Measurements from ENCODE around the gene JAM2. TPM values are rescaled to one million over a fixed set of nuclear protein-coding genes. Genes with fewer than 3 reads are reported as not detected.

JAM2 gene
- total RNA-seq, 5 donors from 2014 or later (not counting 1 experiment from before 2014, with no cell fraction given), result 0.43 to 0.99 TPM; not detected in 3

GRCh38 chr21:25756190-25756932 is 117.3 kb downstream of the JAM2 start:
- Mint-ChIP-seq H3K27me3 (no peaks in the 10 kb centered on the region), H3K9me3 (no peaks in the 10 kb centered on the region), H3K36me3 (peaks cover 76% of the 10 kb centered on the region), H3K4me1 (peaks cover 15 to 22% (median 18%) of the 10 kb centered on the region in 3 donors), H3K27ac (peak overlapping the region in 1 of 2 donors; percentile 49), H3K4me3 (no peak overlapping the region)
- ChIA-PET CTCF (no interaction called here), POLR2A (no interaction called here)
- Histone ChIP-seq H3K27ac (ENCODE audit: low read length) (no peak overlapping the region), H3K27me3 (replicated peaks in 1 of 2; ENCODE audit: control insufficient read depth in 2 of 2, extremely low read depth in 1 of 2, insufficient read depth in 2 of 2, low read length in 1 of 2) (no peaks in the 10 kb centered on the region), H3K36me3 (ENCODE audit: control insufficient read depth in 2 of 2, extremely low read depth in 1 of 2, insufficient read depth in 1 of 2, low read length in 1 of 2) (peaks cover 11 to 71% of the 10 kb centered on the region in 2 donors), H3K9me3 (no peaks in the 10 kb centered on the region), H3K4me1 (ENCODE audit: control insufficient read depth in 1 of 2, extremely low read depth in 1 of 2, insufficient read depth in 2 of 2, low read length in 2 of 2) (peaks cover 0 to 4% of the 10 kb centered on the region in 2 experiments), H3K4me3 (ENCODE audit: control insufficient read depth in 1 of 2, extremely low read depth in 1 of 2, low read length in 1 of 2) (no peak overlapping the region)
- 65% methylated on average over 4 of the region's 6 CpGs for WGBS (ENCODE audit: insufficient coverage)
- ATAC-seq (replicated peaks in 1 of 4) (no peak), DNase-seq (no peak)

GRCh38 chr21:25757531-25757930 is 118.5 kb downstream of the JAM2 start:
- Mint-ChIP-seq H3K27me3 (no peaks in the 10 kb centered on the region), H3K9me3 (no peaks in the 10 kb centered on the region), H3K36me3 (peaks cover 73% of the 10 kb centered on the region), H3K4me1 (peaks cover 15 to 22% (median 18%) of the 10 kb centered on the region in 3 donors), H3K4me3 (no peak overlapping the region), H3K27ac (no peak overlapping the region)
- no peak for ATAC-seq (replicated peaks in 1 of 4)
- Histone ChIP-seq H3K9me3 (no peaks in the 10 kb centered on the region), H3K27me3 (replicated peaks in 1 of 2; ENCODE audit: control insufficient read depth in 2 of 2, extremely low read depth in 1 of 2, insufficient read depth in 2 of 2, low read length in 1 of 2) (no peaks in the 10 kb centered on the region), H3K4me3 (ENCODE audit: control insufficient read depth in 1 of 2, extremely low read depth in 1 of 2, low read length in 1 of 2) (no peak overlapping the region), H3K36me3 (ENCODE audit: control insufficient read depth in 2 of 2, extremely low read depth in 1 of 2, insufficient read depth in 1 of 2, low read length in 1 of 2) (peaks cover 11 to 71% of the 10 kb centered on the region in 2 donors), H3K4me1 (ENCODE audit: control insufficient read depth in 1 of 2, extremely low read depth in 1 of 2, insufficient read depth in 2 of 2, low read length in 2 of 2) (peaks cover 0 to 4% of the 10 kb centered on the region in 2 experiments), H3K27ac (ENCODE audit: low read length) (no peak overlapping the region)
- ChIA-PET CTCF (interaction anchor here in 1 of 2 donors (0.6 kb wide), 1 partner anchor 12 kb away, joined by 4 read pairs; no protein-coding TSS in a partner anchor), POLR2A (interaction anchor here (0.6 to 1.0 kb wide), 3 partner anchors 13 to 69 kb away, joined by 3 to 8 read pairs (median 3); no protein-coding TSS in a partner anchor)
- DNase-seq, result no peak

- H3K27ac Mint-ChIP-seq, result peak overlapping the region in 1 of 2 donors; percentile 22
- POLR2A ChIA-PET, result no interaction called here
- no peak for DNase-seq
- no peak for ATAC-seq (replicated peaks in 1 of 4)
- no CpG with 5 or more reads among the region's 1 CpG for WGBS (ENCODE audit: insufficient coverage)
- no peaks in the 10 kb centered on the region for H3K27me3 ChIP-seq (replicated peaks in 1 of 2; ENCODE audit: control insufficient read depth in 2 of 2, extremely low read depth in 1 of 2, insufficient read depth in 2 of 2, low read length in 1 of 2)
- H3K4me1 ChIP-seq (ENCODE audit: control insufficient read depth in 1 of 2, extremely low read depth in 1 of 2, insufficient read depth in 2 of 2, low read length in 2 of 2), result peaks cover 0 to 4% of the 10 kb centered on the region in 2 experiments
- H3K27ac ChIP-seq (ENCODE audit: low read length), result no peak overlapping the region
- H3K4me3 Mint-ChIP-seq, result no peak overlapping the region
- no peaks in the 10 kb centered on the region for H3K9me3 ChIP-seq
- CTCF ChIA-PET, result no interaction called here
- peaks cover 13 to 22% (median 18%) of the 10 kb centered on the region in 3 donors for H3K4me1 Mint-ChIP-seq
- peaks cover 71% of the 10 kb centered on the region for H3K36me3 Mint-ChIP-seq
- no peaks in the 10 kb centered on the region for H3K27me3 Mint-ChIP-seq
- no peak overlapping the region for H3K4me3 ChIP-seq (ENCODE audit: control insufficient read depth in 1 of 2, extremely low read depth in 1 of 2, low read length in 1 of 2)
- H3K36me3 ChIP-seq (ENCODE audit: control insufficient read depth in 2 of 2, extremely low read depth in 1 of 2, insufficient read depth in 1 of 2, low read length in 1 of 2), result peaks cover 11 to 72% of the 10 kb centered on the region in 2 donors
- no peaks in the 10 kb centered on the region for H3K9me3 Mint-ChIP-seq
These were observed 120.5 kb downstream of the JAM2 start for GRCh38 chr21:25759573-25759972.

GRCh38 chr21:25760061-25760460 is 121.0 kb downstream of the JAM2 start:
- ChIA-PET CTCF (no interaction called here), POLR2A (no interaction called here)
- DNase-seq (no peak), ATAC-seq (replicated peaks in 1 of 4) (no peak)
- no peaks in the 10 kb centered on the region for H3K9me3 ChIP-seq
- H3K36me3 ChIP-seq (ENCODE audit: control insufficient read depth in 2 of 2, extremely low read depth in 1 of 2, insufficient read depth in 1 of 2, low read length in 1 of 2), result peaks cover 11 to 72% of the 10 kb centered on the region in 2 donors
- Mint-ChIP-seq H3K4me3 (no peak overlapping the region), H3K27ac (no peak overlapping the region), H3K9me3 (no peaks in the 10 kb centered on the region), H3K4me1 (peaks cover 13 to 22% (median 18%) of the 10 kb centered on the region in 3 donors), H3K36me3 (peaks cover 73% of the 10 kb centered on the region), H3K27me3 (no peaks in the 10 kb centered on the region)
- no peak overlapping the region for H3K27ac ChIP-seq (ENCODE audit: low read length)
- 92% methylated on average over 2 of the region's 3 CpGs for WGBS (ENCODE audit: insufficient coverage)
- H3K27me3 ChIP-seq (replicated peaks in 1 of 2; ENCODE audit: control insufficient read depth in 2 of 2, extremely low read depth in 1 of 2, insufficient read depth in 2 of 2, low read length in 1 of 2), result no peaks in the 10 kb centered on the region
- peaks cover 0 to 4% of the 10 kb centered on the region in 2 experiments for H3K4me1 ChIP-seq (ENCODE audit: control insufficient read depth in 1 of 2, extremely low read depth in 1 of 2, insufficient read depth in 2 of 2, low read length in 2 of 2)
- no peak overlapping the region for H3K4me3 ChIP-seq (ENCODE audit: control insufficient read depth in 1 of 2, extremely low read depth in 1 of 2, low read length in 1 of 2)

GRCh38 chr21:25760677-25761076 is 121.6 kb downstream of the JAM2 start:
- Histone ChIP-seq H3K27me3 (replicated peaks in 1 of 2; ENCODE audit: control insufficient read depth in 2 of 2, extremely low read depth in 1 of 2, insufficient read depth in 2 of 2, low read length in 1 of 2) (no peaks in the 10 kb centered on the region), H3K4me3 (ENCODE audit: control insufficient read depth in 1 of 2, extremely low read depth in 1 of 2, low read length in 1 of 2) (no peak overlapping the region), H3K9me3 (no peaks in the 10 kb centered on the region), H3K36me3 (ENCODE audit: control insufficient read depth in 2 of 2, extremely low read depth in 1 of 2, insufficient read depth in 1 of 2, low read length in 1 of 2) (peaks cover 11 to 72% of the 10 kb centered on the region in 2 donors), H3K4me1 (ENCODE audit: control insufficient read depth in 1 of 2, extremely low read depth in 1 of 2, insufficient read depth in 2 of 2, low read length in 2 of 2) (peaks cover 0 to 4% of the 10 kb centered on the region in 2 experiments), H3K27ac (ENCODE audit: low read length) (no peak overlapping the region)
- WGBS (ENCODE audit: insufficient coverage), result no CpG with 5 or more reads among the region's 1 CpG
- Mint-ChIP-seq H3K27me3 (no peaks in the 10 kb centered on the region), H3K4me1 (peaks cover 8 to 16% (median 15%) of the 10 kb centered on the region in 3 donors), H3K36me3 (peaks cover 74% of the 10 kb centered on the region), H3K9me3 (no peaks in the 10 kb centered on the region), H3K4me3 (no peak overlapping the region), H3K27ac (no peak overlapping the region)
- no peak for ATAC-seq (replicated peaks in 1 of 4)
- CTCF ChIA-PET, result no interaction called here
- DNase-seq, result no peak
- POLR2A ChIA-PET, result no interaction called here

GRCh38 chr21:25764065-25764464 is 125.0 kb downstream of the JAM2 start:
- ATAC-seq (replicated peaks in 1 of 4), result no peak
- Mint-ChIP-seq H3K4me3 (no peak overlapping the region), H3K27ac (no peak overlapping the region), H3K4me1 (peaks cover 0 to 3% (median 0%) of the 10 kb centered on the region in 3 donors), H3K27me3 (no peaks in the 10 kb centered on the region), H3K36me3 (peaks cover 78% of the 10 kb centered on the region), H3K9me3 (no peaks in the 10 kb centered on the region)
- no CpG with 5 or more reads among the region's 3 CpGs for WGBS (ENCODE audit: insufficient coverage)
- Histone ChIP-seq H3K27ac (ENCODE audit: low read length) (no peak overlapping the region), H3K4me3 (ENCODE audit: control insufficient read depth in 1 of 2, extremely low read depth in 1 of 2, low read length in 1 of 2) (no peak overlapping the region), H3K36me3 (ENCODE audit: control insufficient read depth in 2 of 2, extremely low read depth in 1 of 2, insufficient read depth in 1 of 2, low read length in 1 of 2) (peaks cover 0 to 71% of the 10 kb centered on the region in 2 donors), H3K4me1 (ENCODE audit: control insufficient read depth in 1 of 2, extremely low read depth in 1 of 2, insufficient read depth in 2 of 2, low read length in 2 of 2) (no peaks in the 10 kb centered on the region), H3K9me3 (no peaks in the 10 kb centered on the region), H3K27me3 (replicated peaks in 1 of 2; ENCODE audit: control insufficient read depth in 2 of 2, extremely low read depth in 1 of 2, insufficient read depth in 2 of 2, low read length in 1 of 2) (no peaks in the 10 kb centered on the region)
- no peak for DNase-seq
- ChIA-PET POLR2A (no interaction called here), CTCF (interaction anchor here (0.7 to 1.0 kb wide), 2 partner anchors 17 to 94 kb away, joined by 3 read pairs; no protein-coding TSS in a partner anchor)
